Thoracic aorta (tissue), 2 donors: Measurements from ENCODE around the gene URGCP. TPM values are rescaled to one million over a fixed set of nuclear protein-coding genes. Genes with fewer than 3 reads are reported as not detected.

Source experiments
- ATAC-seq: fragments of 150-250 bp; one replicate; pipeline ENCODE4 v1.8.0; 2017; ENCODE audit warnings: low read depth; ENCODE audit not compliant: insufficient number of reproducible peaks, low FRiP score
- DNase-seq: peaks from one replicate; pipeline ENCODE4 v3.0.0-alpha.2; 2020; ENCODE audit warnings: low spot score
- H3K27ac ChIP-seq, 2 donors: fragments of 200-600 bp; sonication (generic); 1 replicate in 1 of 2; 2 replicates in 1 of 2; pipeline ENCODE4 v1.5.1; 2016; ENCODE audit warnings: mild to moderate bottlenecking in 2 of 2, moderate library complexity in 2 of 2
- H3K27me3 ChIP-seq: fragments of 200-600 bp; sonication (generic); replicated peaks from 2 replicates; pipeline ENCODE4 v1.6.0; 2016; ENCODE audit warnings: mild to moderate bottlenecking; ENCODE audit not compliant: insufficient read depth
- H3K36me3 ChIP-seq: fragments of 200-600 bp; sonication (generic); one replicate; pipeline ENCODE4 v1.5.1; 2016
- H3K4me1 ChIP-seq, 2 donors: fragments of 200-600 bp; sonication (generic); 1 replicate in 1 of 2; 2 replicates in 1 of 2; pipeline versions ENCODE4 v1.5.1 to v1.6.0; 2016; ENCODE audit warnings: low read depth in 2 of 2, mild to moderate bottlenecking in 1 of 2; ENCODE audit not compliant: control insufficient read depth in 1 of 2
- H3K4me3 ChIP-seq: fragments of 200-600 bp; sonication (generic); 2 replicates; pipeline ENCODE4 v1.5.1; 2016; ENCODE audit warnings: mild to moderate bottlenecking
- H3K9me3 ChIP-seq: fragments of 200-600 bp; sonication (generic); 2 replicates; pipeline ENCODE4 v1.5.1; 2016
- total RNA-seq, 2 donors: library from RNA; depleted of rRNA; stranded (reverse); fragments of >200 nt; gene quantifications; one replicate each; pipeline versions ENCODE4 v1.1.0 to v1.2.3, GENCODE V29; 2016
- TF ChIP-seq, protein P1 (sequence below): fragments of 200-600 bp; sonication (generic); IDR thresholded peaks from one replicate; pipeline ENCODE4 v1.5.1; 2019; ENCODE audit warnings: antibody characterized with exemption

The URGCP gene
- total RNA-seq, 2 donors from 2014 or later, result 33.7 to 41.0 TPM

DNA sequence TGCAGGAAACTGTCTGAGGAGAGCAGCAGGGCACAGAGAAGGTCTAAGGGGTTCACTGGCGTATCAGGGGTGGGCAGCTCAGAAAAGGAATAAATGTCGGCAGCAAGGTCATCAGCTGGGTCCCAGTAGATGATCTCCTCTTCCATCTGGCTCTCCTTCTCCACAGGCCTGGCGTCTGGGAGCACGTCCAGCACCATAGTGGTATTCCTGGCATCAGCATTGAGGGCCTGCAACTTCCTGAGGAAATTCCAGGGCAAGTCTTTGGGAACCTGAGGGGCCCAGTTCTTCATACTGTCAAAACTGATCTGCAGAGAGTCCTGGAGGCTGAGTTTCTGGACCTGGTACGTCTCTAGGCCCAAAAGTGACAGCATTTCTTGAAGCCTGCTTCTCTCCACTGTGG is 27.5 kb downstream of the URGCP start:
- Histone ChIP-seq H3K27me3 (no peaks in the 10 kb centered on the region), H3K4me3 (no peak overlapping the region), H3K4me1 (peaks cover 13 to 20% of the 10 kb centered on the region in 2 donors), H3K36me3 (peaks cover 37% of the 10 kb centered on the region), H3K9me3 (no peaks in the 10 kb centered on the region), H3K27ac (peak overlapping the region; percentile 55 to 61)
- TF ChIP-seq, protein P1, sequence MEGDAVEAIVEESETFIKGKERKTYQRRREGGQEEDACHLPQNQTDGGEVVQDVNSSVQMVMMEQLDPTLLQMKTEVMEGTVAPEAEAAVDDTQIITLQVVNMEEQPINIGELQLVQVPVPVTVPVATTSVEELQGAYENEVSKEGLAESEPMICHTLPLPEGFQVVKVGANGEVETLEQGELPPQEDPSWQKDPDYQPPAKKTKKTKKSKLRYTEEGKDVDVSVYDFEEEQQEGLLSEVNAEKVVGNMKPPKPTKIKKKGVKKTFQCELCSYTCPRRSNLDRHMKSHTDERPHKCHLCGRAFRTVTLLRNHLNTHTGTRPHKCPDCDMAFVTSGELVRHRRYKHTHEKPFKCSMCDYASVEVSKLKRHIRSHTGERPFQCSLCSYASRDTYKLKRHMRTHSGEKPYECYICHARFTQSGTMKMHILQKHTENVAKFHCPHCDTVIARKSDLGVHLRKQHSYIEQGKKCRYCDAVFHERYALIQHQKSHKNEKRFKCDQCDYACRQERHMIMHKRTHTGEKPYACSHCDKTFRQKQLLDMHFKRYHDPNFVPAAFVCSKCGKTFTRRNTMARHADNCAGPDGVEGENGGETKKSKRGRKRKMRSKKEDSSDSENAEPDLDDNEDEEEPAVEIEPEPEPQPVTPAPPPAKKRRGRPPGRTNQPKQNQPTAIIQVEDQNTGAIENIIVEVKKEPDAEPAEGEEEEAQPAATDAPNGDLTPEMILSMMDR, result no peak
- ATAC-seq, result no peak
- no peak for DNase-seq

DNA sequence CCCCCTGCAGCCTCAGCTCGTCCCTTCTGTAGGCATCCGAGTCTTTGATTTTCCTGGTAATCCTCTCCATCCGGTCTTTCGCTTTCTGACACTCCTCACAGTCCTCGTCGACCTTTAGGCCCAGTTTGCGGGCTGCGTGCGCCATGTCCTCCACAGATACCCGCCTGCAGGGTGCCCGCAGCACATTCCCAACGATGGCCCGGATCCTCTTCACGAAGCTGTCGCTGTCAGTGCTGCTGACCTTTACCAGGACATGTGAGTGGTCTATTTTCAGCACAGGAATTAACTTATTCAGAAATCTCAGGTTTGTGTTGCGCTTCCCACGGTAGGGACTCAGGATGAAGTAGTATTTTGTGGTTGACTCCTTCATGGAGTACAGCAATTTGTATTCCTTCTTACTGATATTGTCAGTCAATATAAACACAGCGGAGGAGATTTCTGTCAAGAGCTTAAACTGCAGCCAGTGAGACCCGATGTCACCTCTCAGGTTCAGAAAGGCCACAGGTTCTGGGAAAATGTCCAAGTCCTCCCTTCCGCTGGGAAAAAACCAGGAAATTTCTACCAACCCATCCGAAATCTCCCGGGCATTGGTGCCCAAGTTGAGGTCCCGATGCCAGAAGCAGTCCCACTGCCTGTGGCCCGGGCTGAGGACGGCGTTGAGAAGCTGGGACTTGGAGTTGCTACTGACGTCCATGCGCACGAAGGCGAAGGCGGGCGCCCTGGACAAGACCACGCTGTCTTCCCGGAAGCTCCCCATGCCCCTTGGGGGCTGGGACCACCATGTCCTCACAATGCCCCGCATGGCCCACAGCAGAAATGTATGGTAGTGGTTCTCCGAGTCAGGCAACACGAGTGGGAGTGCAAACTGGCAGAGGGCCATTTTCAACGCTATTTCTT is 28.2 kb downstream of the URGCP start:
- DNase-seq, result no peak
- ATAC-seq, result no peak
- H3K27me3 ChIP-seq, result no peaks in the 10 kb centered on the region
- peaks cover 35% of the 10 kb centered on the region for H3K36me3 ChIP-seq
- no peaks in the 10 kb centered on the region for H3K9me3 ChIP-seq
- TF ChIP-seq, protein P1, result no peak
- H3K4me1 ChIP-seq, result peaks cover 13 to 24% of the 10 kb centered on the region in 2 donors
- H3K27ac ChIP-seq, result peak overlapping the region; percentile 55 to 61
- H3K4me3 ChIP-seq, result no peak overlapping the region

DNA sequence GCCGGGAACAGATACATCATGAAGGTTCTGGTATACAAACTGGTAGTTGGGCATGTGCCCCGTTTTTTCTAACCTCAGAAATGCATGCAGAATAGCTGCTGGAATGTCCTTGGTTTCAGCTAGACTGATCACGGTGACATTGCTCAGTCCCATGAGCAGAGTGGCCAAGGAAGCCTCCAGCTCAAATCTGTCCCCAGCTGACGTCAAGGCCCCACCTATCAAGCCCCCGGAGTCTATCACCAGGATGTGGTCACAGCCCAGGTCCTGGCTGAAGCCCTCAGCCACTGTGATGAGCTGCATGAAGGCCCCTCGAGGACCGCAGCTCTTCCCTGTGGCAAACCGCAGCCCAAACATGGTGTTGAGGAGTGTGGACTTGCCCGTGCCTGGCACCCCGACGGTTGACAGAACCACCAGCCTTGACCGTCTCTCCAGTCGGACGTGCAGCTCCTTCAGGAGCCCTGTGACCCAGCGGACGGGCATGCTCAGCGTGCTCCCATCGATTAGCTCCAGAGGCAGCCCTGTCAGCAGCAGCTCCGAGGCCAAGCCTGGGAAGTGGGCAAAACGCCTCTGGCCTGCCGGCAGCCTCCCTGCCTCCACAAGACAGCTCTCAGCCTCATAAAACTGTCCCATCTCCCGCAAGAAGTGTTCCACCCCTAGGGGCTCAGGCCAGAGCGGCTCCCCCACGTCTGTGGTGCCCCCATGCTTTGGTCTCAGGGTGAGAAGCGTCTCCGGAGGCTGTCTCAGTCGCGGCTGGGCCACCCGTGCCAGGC is 29.2 kb downstream of the URGCP start:
- TF ChIP-seq, protein P1, result no peak
- H3K27ac ChIP-seq, result no peak overlapping the region
- DNase-seq, result no peak
- H3K4me1 ChIP-seq, result peaks cover 18 to 34% of the 10 kb centered on the region in 2 donors
- H3K27me3 ChIP-seq, result no peaks in the 10 kb centered on the region
- no peak for ATAC-seq
- peaks cover 35% of the 10 kb centered on the region for H3K36me3 ChIP-seq
- H3K4me3 ChIP-seq, result no peak overlapping the region
- H3K9me3 ChIP-seq, result no peaks in the 10 kb centered on the region

DNA sequence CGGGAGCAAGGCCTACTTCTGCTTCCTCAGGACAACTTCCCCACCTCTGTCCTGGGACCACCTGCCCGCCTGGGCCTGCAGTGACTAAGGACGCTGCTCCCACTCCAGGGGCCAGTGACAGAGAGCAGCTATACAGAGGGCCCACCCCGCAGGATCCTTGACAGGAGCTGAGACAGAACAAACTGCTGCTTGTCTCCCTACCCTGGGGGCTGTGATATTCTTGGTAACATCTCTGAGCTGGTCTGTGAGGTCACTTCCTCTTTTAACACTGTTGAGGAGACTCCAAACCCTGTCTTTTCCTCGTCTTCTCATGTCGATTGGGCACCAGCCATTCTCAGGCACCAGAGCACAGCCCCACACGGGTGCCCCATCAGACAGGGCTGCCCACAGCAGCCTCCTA is 30.2 kb downstream of the URGCP start:
- Histone ChIP-seq H3K36me3 (peaks cover 35% of the 10 kb centered on the region), H3K9me3 (no peaks in the 10 kb centered on the region), H3K4me1 (peaks cover 18 to 39% of the 10 kb centered on the region in 2 donors), H3K4me3 (no peak overlapping the region), H3K27ac (no peak overlapping the region), H3K27me3 (no peaks in the 10 kb centered on the region)
- ATAC-seq (no peak), DNase-seq (no peak)
- TF ChIP-seq, protein P1, result no peak

DNA sequence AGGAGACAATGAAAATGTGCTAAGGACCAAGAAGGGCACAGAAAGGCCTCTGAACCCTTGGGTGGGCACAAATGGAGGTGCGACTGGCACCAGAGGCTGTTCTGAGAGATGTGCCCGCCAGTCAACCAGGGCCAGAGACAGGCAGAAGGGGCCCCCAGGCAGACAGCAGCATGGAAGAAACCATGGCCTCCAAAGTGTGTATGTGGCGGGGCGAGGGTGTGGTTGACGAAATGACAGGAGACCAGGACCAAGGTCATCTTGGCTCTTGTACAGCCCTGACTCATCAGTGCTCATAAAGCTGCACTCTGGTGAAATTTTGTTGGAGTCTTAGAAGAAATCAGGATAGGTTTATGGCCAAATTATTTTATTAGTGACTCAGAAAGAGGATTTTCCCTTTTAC is 33.1 kb downstream of the URGCP start:
- Histone ChIP-seq H3K36me3 (peaks cover 25% of the 10 kb centered on the region), H3K9me3 (no peaks in the 10 kb centered on the region), H3K27ac (peak overlapping the region; percentile 58 to 65), H3K4me1 (peaks cover 10 to 27% of the 10 kb centered on the region in 2 donors), H3K4me3 (no peak overlapping the region), H3K27me3 (no peaks in the 10 kb centered on the region)
- TF ChIP-seq, protein P1, result no peak
- DNase-seq, result peak; percentile 52
- no peak for ATAC-seq
